ENCODE data around the gene GSG1L. TPM values are rescaled to one million over a fixed set of nuclear protein-coding genes. Genes with fewer than 3 reads are reported as not detected.

The GSG1L gene
- total and polyA plus RNA-seq, 9 of the 15 experiments (the other 6 are each of a cell fraction or from before 2014, with no cell fraction given): not detected

- Histone ChIP-seq H3K79me2 (ENCODE audit: control insufficient read depth, insufficient read depth, low read length) (no peaks in the 10 kb centered on the region), H3K27me3 (ENCODE audit: control insufficient read depth in 2 of 2, insufficient read depth in 2 of 2, low read length in 2 of 2) (peaks cover 22 to 47% of the 10 kb centered on the region in 2 experiments; a peak in 4 of 5 replicates), H3K9me1 (ENCODE audit: control insufficient read depth, insufficient read depth, low read length) (no peaks in the 10 kb centered on the region), H3K4me2 (ENCODE audit: insufficient read depth, low read length) (no peak overlapping the region), H3K9me3 (replicated peaks; ENCODE audit: control insufficient read depth, insufficient read depth, low read depth, low read length) (no peaks in the 10 kb centered on the region), H3K4me3 (no peak overlapping the region), H4K20me1 (replicated peaks; ENCODE audit: control insufficient read depth, insufficient read depth, low read length) (peaks cover 9% of the 10 kb centered on the region; the same call in 1 of the 2 replicates), H3K27ac (ENCODE audit: extremely low read depth, low read depth, low read length) (no peak overlapping the region), H2AFZ (ENCODE audit: low read depth, low read length) (no peak overlapping the region), H3K36me3 (ENCODE audit: control insufficient read depth, insufficient read depth, low read length) (no peaks in the 10 kb centered on the region), H3K4me1 (replicated peaks in 1 of 2; ENCODE audit: control insufficient read depth in 2 of 2, insufficient read depth in 2 of 2, low read length in 2 of 2) (no peaks in the 10 kb centered on the region), H3K9ac (ENCODE audit: insufficient read depth in 1 of 2, low read depth in 2 of 2, low read length in 2 of 2) (no peak overlapping the region)
- in situ Hi-C loops (cut with MboI) (no loop called here), intact Hi-C loops (cut with micrococcal nuclease) (no loop called here)
- CTCF ChIA-PET (ENCODE audit: low intra/inter-chr PET ratio): no interaction called here
- TF ChIP-seq ETS2 (tag; IDR thresholded peaks at IDR 0.05; ENCODE audit: borderline replicate concordance, poor library complexity, severe bottlenecking) (no peak), MBD1 (CRISPR knock-in tag; IDR thresholded peaks at IDR 0.05) (no peak), HNRNPH1 (optimal IDR thresholded peaks at IDR 0.05; ENCODE audit: low read depth, low read length) (no peak), ZNF561 (CRISPR knock-in tag; conservative IDR thresholded peaks at IDR 0.05) (no peak), TRIM25 (IDR thresholded peaks at IDR 0.05; ENCODE audit: borderline replicate concordance) (no peak), CCAR2 (IDR thresholded peaks at IDR 0.05; ENCODE audit: low read depth, low read length) (no peak)
- DNase-seq (ENCODE audit: extremely low read depth in 1 of 4, low spot score in 3 of 4) (no peak), FAIRE-seq (no peak), ATAC-seq (no peak)
- no TSS peak for BruUV-seq (replicated peaks)
- POLR2A ChIA-PET: interaction anchor here (0.6 to 1.4 kb wide), 2 partner anchors 21 to 1356 kb away, joined by 3 read pairs; no protein-coding TSS in a partner anchor
- WGBS (ENCODE audit: insufficient coverage, low coverage, missing lambda C conversion rate): 2% methylated on average over 7 of the region's 7 CpGs
These were observed 239.5 kb downstream of the GSG1L start for GRCh38 chr16:27824006-27824405.

Measured in K562 (cell line).